ENCODE measurements around the gene PRSS36.
"Not testable (repeated sequence)": the region's sequence is repeated elsewhere in the genome, so short reads cannot be mapped to it uniquely, and the experiment has no call there.

The PRSS36 gene

DNA sequence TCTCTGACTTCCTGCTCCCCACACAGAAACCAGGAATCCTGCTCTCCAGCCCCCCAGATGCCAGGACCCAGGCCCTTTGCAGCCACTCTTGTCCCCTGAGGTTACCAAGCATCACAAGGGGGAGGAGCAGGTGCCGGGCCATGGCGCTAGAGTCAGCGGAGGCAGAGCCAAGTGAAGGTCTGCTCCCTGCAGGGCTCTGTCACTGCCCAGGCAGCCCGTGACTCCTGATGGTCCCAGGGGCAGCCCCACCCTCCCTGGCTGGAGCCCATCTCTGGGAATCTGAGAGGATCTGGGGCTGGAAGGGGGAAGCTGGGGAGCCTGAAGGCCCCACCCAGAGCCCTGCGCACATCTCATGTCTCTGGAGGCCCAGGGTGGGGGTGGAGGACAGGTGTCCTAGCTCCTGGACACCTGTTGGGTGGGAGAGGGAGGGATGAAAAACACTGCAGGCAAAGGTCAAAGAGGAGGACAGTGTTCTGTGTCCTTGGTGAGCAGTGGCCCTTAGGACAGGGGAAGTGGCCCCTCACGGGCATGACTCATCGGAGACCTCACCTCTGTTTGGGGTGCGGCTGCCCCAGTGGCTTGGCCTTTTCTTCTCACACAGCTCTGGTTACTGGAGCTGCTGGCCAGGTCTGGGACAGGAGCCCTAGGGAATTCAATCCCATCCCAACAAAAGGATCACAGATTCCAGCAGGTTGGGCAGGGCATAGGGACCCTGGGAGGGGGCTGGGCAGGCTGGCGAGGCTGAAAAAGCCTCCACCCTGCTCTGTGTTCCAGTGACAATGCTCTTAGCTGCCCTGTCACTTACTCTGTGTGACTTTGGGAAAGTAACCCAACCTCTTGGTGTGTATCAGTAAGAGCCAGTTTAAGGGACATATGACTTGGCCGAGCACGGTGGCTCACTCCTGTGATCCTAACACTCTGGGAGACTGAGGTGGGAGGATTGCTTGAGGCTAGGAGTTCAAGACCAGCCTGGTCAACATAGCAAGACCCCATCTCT, at the start of gene PRSS36:
TSS of gene PRSS36 (minus strand) at position 173 of the 997 bp plus-strand sequence. CDS start at position 142, 31 bp downstream.
- no peak for FAIRE-seq

GRCh38 chr16:31199430-31200041, 49.7 kb upstream of the PRSS36 start:
- no peak for FAIRE-seq

- no peak for FAIRE-seq
Measured at GRCh38 chr16:31198207-31198882, 48.5 kb upstream of the PRSS36 start.

GRCh38 chr16:31196324-31197088, 46.6 kb upstream of the PRSS36 start:
- no peak for FAIRE-seq

DNA sequence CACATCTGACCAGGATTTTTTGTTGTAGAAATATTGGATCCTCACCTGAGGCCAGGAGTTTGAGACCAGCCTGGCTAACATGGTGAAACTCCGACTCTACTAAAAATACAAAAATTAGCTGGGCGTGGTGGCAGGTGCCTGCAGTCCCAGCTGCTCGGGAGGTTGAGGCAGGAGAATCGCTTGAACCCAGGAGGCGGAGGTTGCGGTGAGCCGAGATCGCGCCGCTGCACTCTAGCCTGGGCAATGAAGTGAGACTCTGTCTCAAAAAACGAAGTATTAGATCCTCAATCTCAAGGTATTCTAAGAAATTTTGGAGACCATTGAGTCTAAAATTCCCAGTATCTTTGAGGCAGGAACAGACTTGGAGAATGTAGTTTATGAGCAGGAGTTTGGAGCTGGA, 46.0 kb upstream of the PRSS36 start:
- not testable (repeated sequence) for FAIRE-seq

GRCh38 chr16:31194898-31195297, 45.0 kb upstream of the PRSS36 start:
- FAIRE-seq = no peak

DNA sequence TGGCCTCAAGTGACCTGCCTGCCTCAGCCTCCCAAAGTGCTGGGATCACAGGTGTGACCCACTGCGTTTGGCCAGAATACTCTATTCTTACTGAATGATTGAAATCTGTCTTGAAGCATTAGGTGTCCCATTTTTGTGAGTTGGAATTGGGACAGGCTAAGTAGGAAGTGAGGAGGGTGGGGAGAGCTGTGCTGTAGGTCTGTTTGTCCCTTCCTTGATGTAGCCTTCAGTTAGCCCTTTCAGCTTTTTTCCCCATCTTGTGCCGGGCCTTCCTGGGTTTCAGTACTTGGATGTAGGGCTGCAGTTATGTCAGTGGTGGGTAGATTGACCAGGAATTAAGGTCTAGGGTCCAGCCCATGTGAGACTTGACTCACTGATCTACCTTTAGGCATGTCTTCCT, 44.0 kb upstream of the PRSS36 start:
- no peak for FAIRE-seq

DNA sequence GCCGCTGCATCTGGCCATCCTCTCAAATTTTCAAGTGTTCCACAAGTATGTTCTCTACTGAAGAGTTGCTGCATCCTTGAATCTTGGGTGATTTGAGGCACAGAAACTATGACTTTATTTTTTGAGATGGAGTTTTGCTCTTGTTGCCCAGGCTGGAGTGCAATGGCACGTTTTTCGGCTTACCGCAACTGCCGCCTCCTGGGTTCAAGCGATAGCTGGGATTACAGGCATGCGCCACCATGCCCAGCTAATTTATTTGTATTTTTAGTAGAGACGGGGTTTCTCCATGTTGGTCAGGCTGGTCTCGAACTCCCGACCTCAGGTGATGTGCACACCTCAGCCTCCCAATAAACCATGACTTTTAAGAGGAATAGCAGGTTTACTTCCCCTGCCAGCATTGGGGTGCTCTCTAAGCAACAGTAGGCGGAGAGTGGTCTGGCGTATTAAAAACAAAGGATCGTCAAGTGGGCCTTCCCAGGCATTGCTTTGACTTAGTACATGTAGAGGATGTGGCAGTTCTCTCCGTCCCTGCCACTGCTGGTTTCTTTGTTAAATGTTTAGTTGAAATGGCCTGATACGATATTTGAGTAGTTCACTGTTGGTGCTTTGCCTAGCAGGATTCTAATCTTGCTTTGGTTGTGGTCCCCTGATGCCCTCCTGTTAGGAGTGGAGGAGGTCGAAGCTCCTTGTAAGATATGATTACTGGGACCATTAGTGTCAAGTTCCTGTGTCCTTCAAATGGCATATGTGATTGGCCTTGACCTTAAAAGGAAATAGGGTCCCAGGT, 43.2 kb upstream of the PRSS36 start:
- FAIRE-seq = no peak

- no peak for FAIRE-seq
Measured at GRCh38 chr16:31191697-31192428, 42.0 kb upstream of the PRSS36 start.

- FAIRE-seq = no peak
Measured at GRCh38 chr16:31190818-31191444, 41.1 kb upstream of the PRSS36 start.

- FAIRE-seq = no peak
Measured at GRCh38 chr16:31190061-31190460, 40.2 kb upstream of the PRSS36 start.

GRCh38 chr16:31189412-31189778, 39.5 kb upstream of the PRSS36 start:
- no peak for FAIRE-seq

- no peak for FAIRE-seq
Measured at GRCh38 chr16:31188450-31189411, 38.9 kb upstream of the PRSS36 start.

DNA sequence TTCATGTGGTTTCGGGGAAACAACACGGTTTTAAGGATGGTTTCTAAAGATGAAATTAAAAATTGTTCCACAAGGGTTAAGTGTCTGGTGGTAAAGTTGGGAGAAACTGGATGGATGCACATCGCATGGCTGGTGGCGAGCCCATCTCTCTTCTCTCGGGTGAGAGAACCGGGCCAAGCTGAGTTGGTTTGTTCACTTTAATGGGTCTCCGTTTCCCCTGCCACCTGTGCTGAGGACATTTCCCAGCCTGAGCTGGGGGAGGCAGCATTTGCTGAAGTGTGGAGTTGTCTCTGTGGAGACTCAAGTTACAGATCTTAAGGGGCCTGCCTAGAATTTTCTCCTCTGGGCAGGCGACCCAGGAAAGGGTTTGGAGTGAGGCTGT, 37.9 kb upstream of the PRSS36 start:
- no peak for FAIRE-seq

DNA sequence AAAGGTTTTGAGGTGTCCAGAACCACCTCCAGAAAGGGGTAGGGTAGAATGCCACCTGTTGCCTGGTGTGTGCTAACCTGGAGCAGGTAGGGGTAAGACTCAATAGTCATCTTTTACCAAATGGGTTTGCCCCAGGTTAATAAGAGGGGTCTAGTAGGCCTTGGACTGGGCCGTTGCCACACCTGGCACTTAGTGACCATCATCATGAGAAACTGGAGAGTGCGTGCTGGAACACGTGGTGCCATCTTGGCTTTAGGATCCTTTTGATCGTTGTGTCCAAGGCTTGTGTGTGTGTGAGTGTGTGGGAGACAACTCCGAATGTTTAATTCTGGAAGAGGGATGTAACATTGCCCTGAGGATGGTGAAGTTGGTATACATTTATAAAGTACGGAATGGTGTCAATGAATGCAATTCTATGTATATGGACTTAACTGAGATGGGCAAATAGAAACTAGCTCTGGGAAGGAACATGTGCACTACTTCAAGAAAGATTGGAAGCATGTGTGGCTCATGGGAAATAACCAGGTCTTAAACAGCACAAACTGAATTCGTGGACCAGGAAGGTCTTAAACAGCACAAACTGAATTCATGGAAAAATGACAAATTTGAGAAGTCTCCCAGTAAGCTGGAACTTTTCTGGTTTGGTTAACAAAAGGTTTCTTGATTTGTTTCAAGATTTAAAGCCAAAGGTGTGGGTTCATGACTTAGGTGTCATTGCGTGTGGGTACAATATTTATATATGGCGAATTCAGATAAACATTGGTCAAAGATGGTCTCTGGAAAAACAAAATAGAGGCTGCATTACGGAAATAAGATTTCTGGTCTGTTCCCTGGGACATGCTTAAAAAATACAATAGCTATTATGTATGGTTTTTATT, 37.3 kb upstream of the PRSS36 start:
- no peak for FAIRE-seq

- no peak for FAIRE-seq
Measured at GRCh38 chr16:31186176-31186575, 36.3 kb upstream of the PRSS36 start.

GRCh38 chr16:31185339-31185738, 35.5 kb upstream of the PRSS36 start:
- FAIRE-seq = no peak

- FAIRE-seq = no peak
Measured at GRCh38 chr16:31184888-31185287, 35.0 kb upstream of the PRSS36 start.

Measured in TTC549 (cell line).